ENCODE data around the gene PRKRA. TPM values are rescaled to one million over a fixed set of nuclear protein-coding genes. Genes with fewer than 3 reads are reported as not detected.
"Not testable (repeated sequence)": the region's sequence is repeated elsewhere in the genome, so short reads cannot be mapped to it uniquely, and the experiment has no call there.

Gene PRKRA
- total and polyA plus RNA-seq, 2 experiments from 2014 or later = 44.0 to 67.1 TPM

DNA sequence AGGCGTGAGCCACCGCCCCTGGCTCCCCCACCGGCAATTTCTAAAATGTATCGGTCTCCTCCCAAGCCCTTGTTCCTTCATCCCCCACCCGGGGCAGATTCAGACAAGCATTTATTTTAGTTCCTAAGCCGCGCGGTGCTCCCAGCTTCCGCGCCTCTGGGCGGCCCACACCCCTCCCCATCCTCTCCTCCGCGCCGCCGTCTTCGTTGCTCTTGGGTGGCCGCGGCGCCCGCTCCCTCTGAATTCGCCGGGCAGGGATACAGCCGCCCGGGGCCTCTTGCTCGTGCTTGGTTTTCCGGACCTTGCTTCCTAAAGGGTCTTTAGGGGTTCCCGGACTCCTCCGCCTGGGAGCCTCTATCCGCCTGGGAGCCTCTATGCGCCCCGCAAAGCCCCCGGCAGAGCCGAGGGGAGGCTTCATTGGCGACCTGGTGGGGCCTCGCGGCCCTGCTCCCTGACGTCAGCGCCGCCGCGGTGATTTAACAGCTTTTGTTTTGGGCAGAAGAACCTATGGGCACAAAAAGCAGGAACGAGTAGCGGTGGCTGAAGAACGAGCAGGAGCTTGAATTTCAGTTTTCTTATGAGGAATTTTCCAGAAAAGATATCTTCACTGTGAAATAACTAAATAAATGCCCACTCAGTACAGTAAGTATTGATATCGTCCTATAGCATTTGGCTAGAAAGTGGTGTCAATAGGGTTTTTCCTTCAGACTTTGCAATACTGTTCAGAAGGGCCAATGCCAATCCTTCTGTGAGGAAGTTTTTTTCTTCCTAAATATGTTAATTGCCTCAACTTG is 37.3 kb downstream of the PRKRA start:
- Histone ChIP-seq H2AFZ (peak overlapping the region; percentile 98), H4K20me1 (replicated peaks; ENCODE audit: insufficient read depth) (no peaks in the 10 kb centered on the region), H3K27ac (ENCODE audit: low read depth) (peak overlapping the region; percentile 74), H3K9me2 (ENCODE audit: insufficient read depth) (no peaks in the 10 kb centered on the region), H3K4me1 (ENCODE audit: insufficient read depth) (no peaks in the 10 kb centered on the region), H3F3A (replicated peaks; ENCODE audit: low read depth) (no peaks in the 10 kb centered on the region), H3K4me2 (peak overlapping the region; percentile 78), H3K4me3 (peak overlapping the region; percentile 57), H3K27me3 (ENCODE audit: insufficient read depth) (no peaks in the 10 kb centered on the region), H3K36me3 (ENCODE audit: insufficient read depth) (no peaks in the 10 kb centered on the region), H3K79me2 (replicated peaks; ENCODE audit: insufficient read depth) (0 out of 2 replicates have a peak, but pooled peaks cover 7% of the 10 kb centered on the region)
- peak; percentile 90 for ATAC-seq
- Mint-ChIP-seq H3K4me1 (peaks cover 7% of the 10 kb centered on the region; the same call in 2 of the 3 replicates), H3K27me3 (ENCODE audit: insufficient read depth, low read depth, poor library complexity) (peaks cover 7% of the 10 kb centered on the region), H3K4me3 (peak overlapping the region; percentile 85), H3K36me3 (ENCODE audit: low read depth) (no peaks in the 10 kb centered on the region), H3K27ac (peak overlapping the region; percentile 97), H3K9me3 (no peaks in the 10 kb centered on the region)
- TF ChIP-seq EZH2 (IDR thresholded peaks at IDR 0.05; ENCODE audit: low read depth, unreplicated experiment) (no peak), JUNB (IDR thresholded peaks at IDR 0.05; ENCODE audit: unreplicated experiment) (no peak), POLR2AphosphoS5 (IDR thresholded peaks at IDR 0.05; ENCODE audit: low read depth) (peak; percentile 66), STAT1 (IDR thresholded peaks at IDR 0.05; ENCODE audit: unreplicated experiment) (no peak), CTCF (conservative IDR thresholded peaks at IDR 0.05; ENCODE audit: low read depth in 2 of 2) (no peak), ZNF114 (CRISPR knock-in tag; IDR thresholded peaks at IDR 0.05) (no peak), CREB1 (CRISPR knock-in tag; IDR thresholded peaks at IDR 0.05; ENCODE audit: low read depth) (peak; percentile 89)
- DNase-seq (ENCODE audit: low spot score) = peak; percentile 86

DNA sequence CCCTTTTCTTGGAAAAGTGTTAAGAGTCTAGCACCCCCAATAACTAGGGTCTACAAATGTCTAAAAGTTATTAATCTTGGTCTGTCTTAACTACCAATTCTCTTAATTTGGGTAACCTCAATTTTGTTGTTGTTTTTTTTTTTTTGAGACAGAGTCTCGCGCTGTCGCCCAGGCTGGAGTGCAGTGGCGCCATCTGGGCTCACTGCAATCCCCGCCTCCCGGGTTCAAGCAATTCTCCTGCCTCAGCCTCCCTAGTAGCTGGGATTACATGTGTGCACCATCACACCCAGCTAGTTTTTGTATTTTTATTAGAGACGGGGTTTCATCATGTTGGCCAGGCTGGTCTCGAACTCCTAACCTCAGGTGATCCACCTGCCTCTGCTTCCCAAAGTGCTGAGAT is 38.5 kb downstream of the PRKRA start:
- H2AFZ ChIP-seq = not testable (repeated sequence)

More for the DNA sequence above, 38.5 kb downstream of the PRKRA start:
- H3K27ac Mint-ChIP-seq; H3K9me3 Mint-ChIP-seq; H3K4me1 Mint-ChIP-seq; H3K4me1 ChIP-seq (ENCODE audit: insufficient read depth); H3K36me3 ChIP-seq (ENCODE audit: insufficient read depth); DNase-seq (ENCODE audit: low spot score); H3K79me2 ChIP-seq (replicated peaks; ENCODE audit: insufficient read depth); ATAC-seq; H3K9me2 ChIP-seq (ENCODE audit: insufficient read depth); H3K27me3 ChIP-seq (ENCODE audit: insufficient read depth); H3K4me2 ChIP-seq; H3K27ac ChIP-seq (ENCODE audit: low read depth); H4K20me1 ChIP-seq (replicated peaks; ENCODE audit: insufficient read depth); H3K36me3 Mint-ChIP-seq (ENCODE audit: low read depth); H3K4me3 ChIP-seq; H3F3A ChIP-seq (replicated peaks; ENCODE audit: low read depth): not testable (repeated sequence)
- peak in 1 of 2 experiments; percentile 37; a peak in 2 of 4 replicates for TF ChIP-seq CTCF (conservative IDR thresholded peaks at IDR 0.05; ENCODE audit: low read depth in 2 of 2)
- peak overlapping the region; percentile 85; the same call in 2 of the 3 replicates for H3K4me3 Mint-ChIP-seq
- H3K27me3 Mint-ChIP-seq (ENCODE audit: insufficient read depth, low read depth, poor library complexity) = peaks cover 10% of the 10 kb centered on the region

Data from GM23338 (cell line).